GM18858 (cell line): ENCODE measurements around the gene SLC27A3.
A peak's percentile ranks its signal among the peaks of the same experiment; 100 is the strongest.
"Not testable (repeated sequence)": the region's sequence is repeated elsewhere in the genome, so short reads cannot be mapped to it uniquely, and the experiment has no call there.

Source experiments
- ATAC-seq: cut with Tn5 transposase; IDR thresholded peaks from one replicate; pipeline ENCODE4 v1.9.1; 2021; ENCODE audit not compliant: unreplicated experiment

The SLC27A3 gene

GRCh38 chr1:153763365-153764225 lies 11.6 kb upstream of the SLC27A3 start:
- no peak for ATAC-seq

GRCh38 chr1:153764310-153764709 lies 10.9 kb upstream of the SLC27A3 start:
- no peak for ATAC-seq

GRCh38 chr1:153766663-153767062 lies 8.5 kb upstream of the SLC27A3 start:
- not testable (repeated sequence) for ATAC-seq

GRCh38 chr1:153767519-153767918 lies 7.7 kb upstream of the SLC27A3 start:
- ATAC-seq, result no peak

DNA sequence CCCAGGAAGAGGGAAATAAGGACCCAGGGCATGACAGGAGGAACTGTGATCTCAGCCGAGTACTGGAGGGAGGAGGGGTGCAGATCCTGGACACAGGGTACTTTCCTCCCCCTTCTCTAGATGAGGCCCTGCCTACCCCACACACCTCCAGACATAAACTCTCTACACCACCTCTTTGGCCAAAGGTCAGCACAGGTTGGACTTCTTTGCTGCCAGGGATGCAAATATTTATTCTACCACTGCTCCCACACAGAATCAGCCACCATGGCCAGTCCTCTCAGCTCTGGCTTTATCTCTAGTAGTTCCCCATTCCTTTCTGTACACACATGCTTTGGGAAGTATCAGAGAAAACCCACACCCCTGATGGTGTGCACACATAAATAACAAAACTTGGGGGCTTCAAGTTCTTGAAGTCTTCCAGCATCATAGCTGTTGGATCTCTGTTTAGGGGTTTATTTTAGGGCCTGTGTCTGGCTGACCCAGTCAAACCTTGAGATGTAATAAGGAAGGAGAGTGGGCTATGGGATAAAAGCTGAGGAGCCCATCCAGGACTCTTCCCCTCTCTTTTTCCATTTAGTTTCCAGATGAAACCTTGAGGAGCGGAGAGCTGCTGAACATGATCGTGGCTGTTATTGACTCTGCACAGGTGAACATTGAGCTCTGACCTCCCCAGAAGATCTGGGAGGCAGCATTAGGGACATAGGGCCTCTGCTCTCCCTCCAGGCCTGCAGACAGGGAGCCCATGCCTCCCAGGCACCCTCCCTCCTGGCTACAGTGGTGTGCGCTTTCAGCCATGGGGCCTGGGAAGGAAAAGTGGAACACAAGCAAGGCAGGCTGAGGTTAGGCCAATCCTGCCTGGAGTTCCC lies 6.7 kb upstream of the SLC27A3 start:
- no peak for ATAC-seq

DNA sequence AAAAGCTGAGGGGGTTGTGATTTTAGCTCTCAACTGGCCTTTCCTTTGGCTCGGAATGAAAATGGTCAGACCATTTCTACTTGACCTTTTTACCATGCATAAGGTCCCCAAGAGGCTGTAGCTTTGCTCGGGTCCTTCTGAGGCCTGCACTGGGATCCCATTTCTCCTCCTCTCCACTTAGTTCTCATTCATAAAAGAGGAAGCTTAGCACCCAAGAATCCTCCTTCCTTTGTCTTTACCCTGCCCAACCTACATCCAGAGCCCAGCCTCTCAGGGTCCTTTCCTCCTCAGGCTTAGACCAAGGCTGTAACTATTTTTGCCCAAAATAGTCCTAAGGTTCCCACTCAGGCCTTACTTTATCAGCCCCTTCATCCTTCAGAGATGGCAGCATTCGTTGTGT lies 6.0 kb upstream of the SLC27A3 start:
- ATAC-seq, result no peak

DNA sequence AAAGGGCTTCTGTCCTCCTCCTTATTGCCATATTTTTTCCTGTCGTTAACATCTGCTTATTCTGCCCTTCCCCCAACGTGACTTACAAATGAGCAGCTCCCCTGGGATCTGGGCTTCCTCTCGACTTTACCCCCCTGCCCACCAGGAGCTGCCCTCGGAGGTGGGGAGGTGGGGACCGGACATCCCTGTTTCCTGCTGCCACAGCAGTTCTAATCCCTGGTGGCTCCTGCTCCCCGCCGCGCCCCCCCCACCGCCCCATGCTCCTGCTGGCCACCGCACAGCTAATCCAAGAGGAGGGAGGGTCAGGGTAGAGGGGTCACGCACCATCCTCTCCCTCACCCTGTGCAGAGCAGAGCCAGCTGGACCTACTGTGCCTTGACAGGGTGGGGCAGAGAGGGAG lies 4.4 kb upstream of the SLC27A3 start:
- ATAC-seq, result no peak

- ATAC-seq, result no peak
These were observed 3.9 kb upstream of the SLC27A3 start for GRCh38 chr1:153771261-153771660.

DNA sequence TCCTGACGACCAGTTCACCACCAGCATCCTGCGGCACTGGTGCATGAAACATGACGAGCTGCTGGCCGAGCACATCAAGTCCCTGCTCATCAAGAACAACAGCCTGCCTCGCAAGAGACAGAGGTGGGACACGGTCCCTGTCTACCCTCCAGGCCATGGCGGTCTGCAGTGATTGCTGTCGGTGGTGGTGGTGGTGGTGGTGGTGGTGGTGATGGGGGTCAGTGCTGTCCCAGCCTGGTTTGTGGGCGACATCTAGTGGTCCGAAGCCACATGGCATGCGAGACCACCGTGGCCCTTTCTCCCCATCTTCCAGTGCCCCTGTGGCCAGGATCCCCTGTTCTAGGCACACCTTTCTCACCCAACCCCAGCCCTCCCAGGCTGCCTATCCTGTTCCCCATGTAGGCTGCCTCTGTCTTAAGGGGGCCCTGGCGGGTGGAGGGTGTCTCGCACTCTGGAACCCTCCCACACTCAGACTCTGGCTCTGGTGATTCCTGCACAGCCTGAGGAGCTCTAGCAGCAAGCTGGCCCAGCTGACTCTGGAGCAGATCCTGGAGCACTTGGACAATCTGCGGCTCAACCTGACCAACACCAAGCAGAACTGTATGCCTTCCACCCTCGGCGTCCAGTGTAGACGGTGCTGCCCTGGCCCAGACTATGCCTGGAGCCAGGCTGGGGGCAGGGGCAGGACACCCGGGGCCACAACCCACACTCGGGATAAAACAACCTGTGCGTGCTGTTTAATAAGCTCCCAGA lies 3.2 kb upstream of the SLC27A3 start:
- no peak for ATAC-seq

DNA sequence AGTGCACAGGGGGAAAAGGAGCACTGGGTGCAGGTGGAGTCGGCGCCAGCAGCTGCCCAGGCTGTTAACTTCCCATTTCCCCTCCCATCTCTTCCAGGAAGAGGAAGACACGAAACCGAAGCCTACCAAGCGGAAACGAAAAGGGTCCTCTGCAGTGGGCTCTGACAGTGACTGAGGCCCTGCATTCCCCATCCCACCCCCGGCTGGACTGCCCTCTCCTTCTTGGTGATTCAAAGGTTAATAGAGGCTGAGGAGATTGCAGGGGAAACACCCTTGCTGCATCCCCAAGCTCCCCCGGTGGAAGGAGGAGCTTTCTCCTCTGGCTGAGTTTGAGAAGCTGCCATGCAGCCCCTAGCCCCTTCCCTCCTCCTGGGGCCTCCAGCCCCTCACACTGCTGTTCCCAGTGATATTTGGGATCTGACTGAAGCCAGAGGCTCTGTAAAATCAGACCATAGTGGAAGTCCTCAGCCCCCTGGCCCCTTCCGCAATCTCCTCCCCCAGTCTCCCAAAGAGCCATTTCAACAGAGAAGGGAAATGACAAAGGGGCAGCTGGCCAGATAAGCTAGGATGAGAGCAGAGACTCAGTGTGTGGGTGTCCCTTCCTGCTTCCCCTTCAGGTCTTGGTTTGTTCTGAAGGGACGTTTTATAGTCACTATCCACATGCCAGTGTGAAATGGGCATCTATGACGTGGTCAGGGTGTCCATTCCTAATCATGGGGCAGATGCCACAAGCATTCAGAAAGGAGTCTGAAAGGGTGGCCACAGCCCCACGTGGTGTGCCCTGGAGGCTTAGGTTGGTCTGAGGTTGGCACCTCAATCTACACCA lies 1.9 kb upstream of the SLC27A3 start:
- ATAC-seq, result no peak

- ATAC-seq, result no peak
These were observed 1.1 kb upstream of the SLC27A3 start for GRCh38 chr1:153774026-153774595.

GRCh38 chr1:153775458-153776327 lies 486 bp downstream of the SLC27A3 start:
- peak; percentile 41 for ATAC-seq

DNA sequence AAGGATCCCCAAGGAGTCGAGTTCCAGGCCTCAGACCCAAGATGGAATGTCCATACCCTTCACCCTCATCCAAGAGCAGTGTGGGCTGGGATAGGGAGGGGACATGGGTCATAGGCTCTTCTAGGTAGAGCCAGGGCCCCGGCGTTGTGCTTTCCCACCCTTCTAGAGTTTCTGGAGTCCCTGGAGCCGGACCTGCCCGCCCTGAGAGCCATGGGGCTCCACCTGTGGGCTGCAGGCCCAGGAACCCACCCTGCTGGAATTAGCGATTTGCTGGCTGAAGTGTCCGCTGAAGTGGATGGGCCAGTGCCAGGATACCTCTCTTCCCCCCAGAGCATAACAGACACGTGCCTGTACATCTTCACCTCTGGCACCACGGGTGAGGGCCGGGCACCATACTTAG lies 1.1 kb downstream of the SLC27A3 start:
- no peak for ATAC-seq

GRCh38 chr1:153776845-153777370 lies 1.7 kb downstream of the SLC27A3 start:
- no peak for ATAC-seq

DNA sequence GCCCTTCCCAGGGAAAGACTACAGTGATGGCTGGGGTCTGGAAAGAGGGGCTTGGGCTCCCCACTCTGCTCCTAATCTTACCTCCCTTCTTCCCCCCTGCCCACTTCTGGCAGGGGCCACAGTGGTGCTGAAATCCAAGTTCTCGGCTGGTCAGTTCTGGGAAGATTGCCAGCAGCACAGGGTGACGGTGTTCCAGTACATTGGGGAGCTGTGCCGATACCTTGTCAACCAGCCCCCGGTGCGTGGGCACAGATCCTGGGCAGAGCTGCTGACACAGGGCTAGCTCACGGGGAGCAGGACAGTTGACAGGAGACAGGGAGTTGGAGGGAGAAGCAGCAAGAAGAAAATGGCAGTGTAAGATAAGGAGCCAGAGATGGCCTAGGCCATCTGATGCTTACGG lies 2.4 kb downstream of the SLC27A3 start:
- ATAC-seq, result no peak

- no peak for ATAC-seq
These were observed 3.0 kb downstream of the SLC27A3 start for GRCh38 chr1:153778051-153778823.

DNA sequence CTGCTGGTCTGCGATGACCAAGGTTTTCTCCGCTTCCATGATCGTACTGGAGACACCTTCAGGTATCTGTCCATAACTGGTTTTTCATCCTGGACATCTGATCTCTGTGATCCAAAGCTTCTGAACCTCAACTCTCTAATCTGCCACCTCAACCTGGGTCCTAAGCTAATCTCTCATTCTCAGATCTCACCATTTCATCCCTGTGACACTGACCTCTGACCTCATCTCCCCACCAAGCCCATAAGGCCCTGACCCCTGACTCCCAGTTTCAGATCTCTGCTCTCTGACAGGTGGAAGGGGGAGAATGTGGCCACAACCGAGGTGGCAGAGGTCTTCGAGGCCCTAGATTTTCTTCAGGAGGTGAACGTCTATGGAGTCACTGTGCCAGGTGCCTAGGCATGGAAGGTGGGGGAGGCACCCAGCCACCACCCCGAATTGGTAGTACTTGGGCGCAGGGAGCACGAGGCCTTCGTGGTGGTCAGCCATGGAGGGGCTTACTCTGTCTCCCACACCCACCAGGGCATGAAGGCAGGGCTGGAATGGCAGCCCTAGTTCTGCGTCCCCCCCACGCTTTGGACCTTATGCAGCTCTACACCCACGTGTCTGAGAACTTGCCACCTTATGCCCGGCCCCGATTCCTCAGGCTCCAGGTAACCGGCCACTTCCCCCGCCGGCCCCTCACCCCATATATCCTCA lies 3.8 kb downstream of the SLC27A3 start:
- ATAC-seq, result no peak
